Measurements from ENCODE around the gene TMPRSS4.

The TMPRSS4 gene

DNA sequence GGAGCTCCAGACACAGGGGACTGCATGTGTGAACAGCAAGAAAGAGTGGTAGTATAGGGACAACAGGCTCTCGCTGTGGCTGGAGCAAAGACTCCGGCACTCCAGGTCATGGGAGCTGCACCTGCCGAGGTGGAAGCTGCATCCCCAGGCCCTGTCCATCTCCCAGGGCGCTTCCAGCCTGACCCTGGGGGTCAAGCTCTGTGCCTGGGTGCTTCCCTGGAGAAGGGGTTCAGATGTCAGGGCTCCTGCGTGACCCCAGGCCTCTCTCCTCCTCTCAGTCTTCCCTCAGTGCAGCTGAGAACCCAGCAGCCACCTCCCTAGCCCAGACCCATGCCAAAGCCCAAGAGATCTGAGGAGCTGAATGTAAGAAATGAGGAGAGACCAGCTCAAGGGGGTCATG lies 3.4 kb downstream of the TMPRSS4 start:
- no peak for DNase-seq

DNA sequence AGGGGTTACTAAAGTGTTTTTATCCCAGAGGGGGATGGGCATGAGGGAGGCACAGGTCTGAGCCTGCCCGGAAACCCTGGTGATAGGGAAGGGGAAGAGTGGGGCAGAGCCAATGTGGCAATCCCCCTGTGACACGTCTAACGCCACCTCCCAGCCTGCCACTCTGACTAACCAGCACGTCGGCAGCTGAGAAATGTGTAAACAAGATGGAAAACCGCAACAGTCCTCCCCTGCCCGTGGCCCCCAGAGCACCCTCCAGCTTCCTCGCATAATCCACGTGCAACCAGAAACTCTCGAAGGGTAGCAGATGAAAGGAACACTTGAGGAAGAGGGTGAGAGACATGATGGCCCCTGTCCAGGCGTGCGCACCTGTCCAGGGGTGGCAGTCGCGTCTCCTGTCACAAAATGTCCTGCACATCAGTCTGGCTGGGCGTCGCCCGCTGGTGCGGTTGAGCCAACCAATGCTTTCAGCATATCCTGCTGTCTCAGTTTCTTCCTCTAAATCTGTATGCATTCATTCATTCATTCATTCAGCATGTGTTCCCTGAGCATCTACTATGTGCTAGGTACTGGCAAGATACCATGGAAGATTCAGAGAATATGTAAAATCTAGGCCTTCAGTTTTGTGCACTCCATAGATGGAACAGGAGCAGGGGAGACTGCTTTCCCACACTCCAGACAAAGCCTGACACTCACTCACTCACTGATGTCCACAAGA lies 4.5 kb downstream of the TMPRSS4 start:
- no peak for DNase-seq

DNA sequence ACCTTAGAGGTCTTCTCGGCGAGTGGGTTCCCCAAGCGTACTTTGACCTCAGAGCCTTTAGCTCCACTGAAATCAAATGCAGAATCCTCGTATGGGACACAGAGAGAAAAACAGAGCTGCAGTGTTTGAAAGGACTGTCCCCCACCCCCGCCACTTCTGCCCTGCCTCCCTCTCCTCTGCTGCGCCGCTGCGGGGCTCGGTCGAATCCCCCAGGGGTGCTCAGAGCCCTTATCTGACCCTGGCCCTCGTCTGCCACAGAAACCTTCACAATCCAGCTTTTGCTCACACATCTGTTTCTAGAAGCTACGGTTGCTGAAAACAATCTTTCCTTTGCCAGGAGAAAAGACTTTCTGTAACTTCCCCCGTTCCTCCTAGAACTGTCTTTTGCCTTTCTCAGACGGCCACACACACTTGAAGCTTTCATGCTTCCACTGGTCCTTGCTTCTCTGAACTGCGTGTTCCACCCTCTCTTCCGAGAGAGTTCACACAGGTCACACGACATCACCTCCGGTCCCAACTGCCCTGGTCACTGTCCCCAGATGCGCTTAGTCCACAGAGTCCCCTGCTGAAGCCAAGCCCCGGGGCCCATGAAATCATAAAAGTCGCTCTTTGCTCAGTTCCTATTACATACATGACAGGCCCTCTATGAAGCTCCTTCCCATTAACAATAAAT lies 6.1 kb downstream of the TMPRSS4 start:
- no peak for DNase-seq

GRCh38 chr11:118084247-118084646 lies 7.4 kb downstream of the TMPRSS4 start:
- no peak for DNase-seq

DNA sequence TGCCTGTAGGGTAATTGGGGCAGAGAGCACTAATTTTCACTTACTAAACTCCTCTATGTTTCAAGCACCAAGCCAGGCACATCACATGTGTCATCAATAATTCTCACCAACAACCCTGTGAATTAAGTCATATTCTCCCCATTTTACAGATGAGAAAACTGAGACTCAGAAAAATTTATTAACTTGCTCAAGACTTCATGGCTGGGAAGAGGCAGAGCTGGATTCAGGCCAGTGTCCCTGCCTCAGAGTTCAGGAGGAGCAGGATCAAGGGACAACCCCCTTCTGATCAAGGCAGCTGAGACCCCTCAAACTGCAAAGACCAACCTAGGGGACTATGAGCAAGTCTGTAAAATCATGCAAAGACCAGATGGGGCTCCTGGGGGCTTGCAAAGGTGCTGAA lies 7.8 kb downstream of the TMPRSS4 start:
- no peak for DNase-seq

DNA sequence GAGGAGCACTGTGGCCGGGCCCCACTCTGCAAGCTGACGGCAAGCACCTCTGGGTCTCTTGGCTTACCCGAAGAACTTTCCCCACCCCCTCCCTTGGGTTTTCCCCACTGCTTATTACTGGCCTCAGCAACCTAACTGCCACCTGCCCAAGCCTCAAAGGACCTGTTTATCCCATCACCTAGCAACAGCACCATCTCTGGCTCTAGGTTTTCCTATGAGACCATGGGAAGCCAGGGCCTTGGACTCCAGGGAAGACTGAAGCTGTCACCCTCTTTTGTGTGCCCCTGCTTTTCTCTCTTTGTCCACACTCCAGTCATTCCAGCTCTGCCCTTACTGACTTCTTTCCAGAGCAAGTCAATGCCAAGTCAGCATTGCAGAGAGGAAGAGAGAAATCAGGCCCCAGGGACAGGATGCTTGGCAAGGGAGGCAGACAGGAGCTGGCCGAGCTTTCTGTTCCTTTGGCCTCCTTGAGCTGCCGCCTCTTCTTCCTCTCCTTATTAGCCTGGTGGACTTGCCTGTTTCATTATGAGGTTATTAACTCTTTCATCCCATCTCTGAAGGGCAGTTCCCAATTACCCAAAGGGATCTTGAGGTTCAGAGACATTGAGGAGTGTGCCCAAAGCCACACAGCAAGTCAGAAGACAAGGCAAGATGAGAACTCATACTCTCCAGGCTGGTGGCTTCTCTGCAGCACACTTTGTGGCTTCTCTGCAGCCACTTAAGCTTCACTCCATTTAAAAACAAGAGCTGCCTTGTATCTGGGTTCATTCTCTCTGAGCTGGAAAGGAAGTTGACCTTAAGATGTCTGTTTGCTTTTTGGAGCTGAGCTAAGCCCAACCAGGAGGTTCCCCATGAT lies 10.3 kb downstream of the TMPRSS4 start, which contains the start of gene SMIM35:
TSS of gene SMIM35 (minus strand) at position 51 of the 856 bp plus-strand sequence. CDS start 206 bp downstream, outside the sequence.
- DNase-seq: no peak

GRCh38 chr11:118087931-118088330 lies 11.1 kb downstream of the TMPRSS4 start:
- no peak for DNase-seq

DNA sequence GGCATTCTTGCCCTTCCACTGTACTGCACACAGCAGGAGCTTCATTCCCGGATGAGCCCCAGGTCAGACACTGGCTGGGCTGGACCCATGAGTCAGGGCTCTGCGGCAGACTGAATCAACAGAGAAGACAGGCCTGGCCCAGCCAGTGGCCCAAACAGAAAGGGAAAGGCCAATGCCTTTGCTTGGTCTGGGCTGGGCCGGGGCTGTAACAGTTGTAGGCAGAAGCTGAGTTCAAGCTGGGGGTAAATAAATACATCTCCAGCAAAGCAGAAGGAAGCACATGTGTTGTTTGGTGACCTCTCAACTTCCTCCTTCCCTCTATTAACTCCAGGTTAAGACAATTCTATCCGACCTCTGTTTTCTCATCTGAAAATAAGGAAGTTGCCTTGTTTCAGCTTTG lies 11.7 kb downstream of the TMPRSS4 start:
- DNase-seq: no peak

DNA sequence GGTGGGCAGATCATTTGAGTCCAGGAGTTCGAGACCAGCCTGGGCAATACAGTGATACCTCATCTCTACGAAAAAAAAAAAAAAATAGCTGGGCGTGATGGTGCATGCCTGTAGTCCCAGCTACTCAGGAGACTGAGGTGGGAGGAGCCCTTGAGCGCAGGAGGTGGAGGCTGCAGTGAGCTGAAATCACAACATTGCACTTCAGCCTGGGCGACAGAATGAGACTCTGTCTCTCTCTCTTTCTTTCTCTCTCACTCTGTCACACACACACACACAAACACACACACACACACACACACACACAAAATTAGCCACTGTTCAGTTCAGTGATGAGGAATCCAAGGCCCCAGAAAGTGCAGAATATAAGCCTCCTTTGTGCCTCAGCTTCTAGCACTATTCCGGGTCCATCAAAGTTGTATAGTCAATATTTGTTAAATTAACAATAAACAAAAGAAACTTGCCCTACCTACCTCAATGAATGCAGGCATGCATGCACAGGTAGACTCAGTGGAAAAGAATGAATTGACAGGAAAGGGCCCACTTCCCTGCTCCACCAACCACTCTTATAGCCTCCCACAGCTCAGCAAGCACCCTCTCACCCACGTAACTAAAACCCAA lies 13.8 kb downstream of the TMPRSS4 start:
- DNase-seq: no peak

DNA sequence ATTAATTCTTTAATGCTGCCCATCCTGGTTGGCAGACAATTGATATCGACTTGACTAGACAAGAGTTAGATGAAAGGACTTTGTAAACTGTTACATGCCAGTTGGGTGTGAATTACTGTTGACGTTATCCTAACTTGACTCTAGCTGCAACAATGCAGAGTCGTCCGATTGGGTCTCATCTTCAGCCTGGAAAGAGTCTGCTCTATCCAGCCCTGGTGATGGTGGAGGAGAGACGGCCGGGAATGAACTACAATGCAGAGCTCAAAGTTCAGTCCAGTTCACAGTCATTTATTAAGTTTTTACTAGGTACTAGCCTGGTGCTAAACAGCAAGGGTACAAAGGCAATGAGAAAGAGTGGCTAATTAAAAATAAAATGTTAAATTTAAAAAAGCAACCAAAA lies 14.8 kb downstream of the TMPRSS4 start:
- DNase-seq: no peak

DNA sequence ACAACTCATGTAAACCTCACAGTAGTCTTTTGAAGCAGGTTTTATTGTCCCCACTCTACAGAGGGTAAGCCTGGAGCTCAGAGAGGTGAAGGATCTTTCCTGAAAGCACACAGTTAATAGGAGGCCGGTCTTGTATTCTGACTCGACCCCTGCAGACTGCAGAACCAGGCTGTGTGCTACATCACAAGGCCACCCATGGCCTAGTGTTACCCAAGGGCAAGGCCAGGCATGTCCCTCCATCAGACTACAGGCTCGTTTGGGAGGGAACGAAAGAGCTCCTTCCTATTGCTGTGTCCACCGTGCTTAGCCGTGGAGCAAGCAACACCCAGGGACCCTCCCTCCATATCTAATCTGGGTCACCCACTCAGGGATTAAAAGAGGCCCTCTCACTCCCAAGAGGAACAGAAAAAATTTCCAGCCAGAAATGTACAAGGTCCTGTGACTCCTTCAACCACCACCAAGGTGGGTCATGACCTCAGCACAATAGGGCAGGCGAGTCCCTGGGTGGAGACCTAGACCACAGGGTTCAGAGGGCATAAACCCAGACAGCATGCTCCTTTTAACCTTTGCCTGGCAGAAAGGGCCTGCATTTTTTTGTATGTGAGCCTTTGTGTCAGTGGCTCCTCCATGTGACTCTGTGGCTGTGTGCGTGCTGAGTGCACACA lies 16.2 kb downstream of the TMPRSS4 start:
- no peak for DNase-seq

DNA sequence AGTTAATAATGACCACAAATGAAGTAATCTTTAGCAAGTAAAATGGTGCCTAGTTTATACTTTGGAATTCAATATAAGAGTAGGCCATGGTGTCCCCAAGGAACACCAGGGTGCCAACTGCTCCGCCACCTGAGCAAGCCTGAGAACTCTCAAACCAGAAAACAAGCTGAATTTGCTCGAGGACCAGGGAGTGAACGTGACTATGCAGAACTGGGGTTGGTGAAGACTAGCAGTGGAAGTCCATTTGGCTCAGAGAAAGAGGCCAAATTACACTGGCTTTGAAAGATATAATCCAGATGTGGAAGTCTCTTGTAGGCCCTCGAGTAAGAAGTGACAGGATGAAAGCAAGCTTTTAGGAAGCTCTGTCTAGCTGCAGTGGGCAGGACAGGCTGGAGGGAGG lies 18.6 kb downstream of the TMPRSS4 start:
- no peak for DNase-seq

DNA sequence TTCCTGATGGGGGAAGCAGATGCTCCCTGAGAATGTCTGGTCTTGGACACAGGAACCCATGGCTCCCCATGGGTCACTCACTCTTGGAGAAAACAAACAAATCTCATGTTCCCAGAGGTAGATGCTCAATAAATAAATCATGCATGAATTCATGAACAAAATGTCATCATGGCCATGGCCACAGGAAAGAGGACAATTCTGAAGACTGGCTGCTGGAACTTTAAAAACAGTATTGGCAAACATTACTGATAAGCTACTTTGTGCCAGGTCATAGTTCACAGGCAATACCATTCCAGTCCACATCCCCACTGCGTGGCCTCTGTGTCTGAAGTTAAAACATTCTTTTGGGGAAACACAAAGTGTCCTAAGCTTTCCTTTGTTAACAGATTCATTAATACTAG lies 19.1 kb downstream of the TMPRSS4 start:
- DNase-seq: no peak

GRCh38 chr11:118098996-118099837 lies 22.3 kb downstream of the TMPRSS4 start:
- DNase-seq: no peak

- no peak for DNase-seq
Observed at GRCh38 chr11:118099838-118100556, 23.1 kb downstream of the TMPRSS4 start.

DNA sequence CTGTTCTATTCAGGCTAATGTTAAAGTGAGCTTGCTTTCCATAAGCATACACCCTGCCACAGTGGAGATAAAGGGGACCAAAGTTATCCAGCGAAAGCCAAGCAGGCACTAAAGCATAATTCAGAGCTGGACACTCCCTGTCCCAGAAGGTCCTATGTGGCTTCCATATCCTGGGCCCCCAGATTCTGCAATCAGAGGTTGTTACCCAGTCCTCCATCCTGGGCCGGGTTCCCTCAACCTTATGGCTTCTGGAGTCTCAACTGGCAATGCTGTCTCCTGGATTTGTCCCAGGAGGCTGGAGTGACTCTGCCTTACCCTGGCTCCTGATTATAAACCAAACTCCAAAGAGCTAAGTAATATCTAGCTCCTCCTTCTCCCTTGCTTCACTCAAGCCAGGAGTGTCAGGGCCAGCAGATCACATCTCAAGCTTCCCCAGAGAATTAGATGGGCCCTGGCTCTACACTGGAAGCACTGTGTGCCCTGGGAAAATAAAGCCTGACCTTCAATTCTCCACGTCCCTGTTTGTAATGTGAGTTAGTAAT lies 23.9 kb downstream of the TMPRSS4 start:
- DNase-seq: no peak

DNA sequence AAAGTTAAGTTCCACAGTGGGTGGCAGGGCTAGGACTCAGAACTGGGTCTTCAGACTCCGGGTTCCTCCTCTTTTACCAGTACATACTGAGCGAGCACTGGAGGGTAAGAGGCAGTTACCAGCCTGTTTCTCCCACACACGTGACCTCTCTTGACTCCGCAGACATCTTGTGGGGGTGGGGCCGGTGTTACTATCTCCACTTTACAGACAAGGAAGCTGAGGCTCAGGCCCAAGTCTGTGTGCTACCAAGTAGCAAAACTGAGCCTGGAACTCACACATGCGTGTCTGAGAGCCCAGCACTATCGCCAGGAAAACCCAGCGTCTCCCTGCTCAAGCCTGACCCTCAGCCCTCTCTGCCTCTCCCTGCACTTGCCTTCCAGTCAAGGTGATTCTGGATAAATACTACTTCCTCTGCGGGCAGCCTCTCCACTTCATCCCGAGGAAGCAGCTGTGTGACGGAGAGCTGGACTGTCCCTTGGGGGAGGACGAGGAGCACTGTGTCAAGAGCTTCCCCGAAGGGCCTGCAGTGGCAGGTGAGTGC lies 25.9 kb downstream of the TMPRSS4 start:
- no peak for DNase-seq

- no peak for DNase-seq
Observed at GRCh38 chr11:118104491-118104890, 27.6 kb downstream of the TMPRSS4 start.

DNA sequence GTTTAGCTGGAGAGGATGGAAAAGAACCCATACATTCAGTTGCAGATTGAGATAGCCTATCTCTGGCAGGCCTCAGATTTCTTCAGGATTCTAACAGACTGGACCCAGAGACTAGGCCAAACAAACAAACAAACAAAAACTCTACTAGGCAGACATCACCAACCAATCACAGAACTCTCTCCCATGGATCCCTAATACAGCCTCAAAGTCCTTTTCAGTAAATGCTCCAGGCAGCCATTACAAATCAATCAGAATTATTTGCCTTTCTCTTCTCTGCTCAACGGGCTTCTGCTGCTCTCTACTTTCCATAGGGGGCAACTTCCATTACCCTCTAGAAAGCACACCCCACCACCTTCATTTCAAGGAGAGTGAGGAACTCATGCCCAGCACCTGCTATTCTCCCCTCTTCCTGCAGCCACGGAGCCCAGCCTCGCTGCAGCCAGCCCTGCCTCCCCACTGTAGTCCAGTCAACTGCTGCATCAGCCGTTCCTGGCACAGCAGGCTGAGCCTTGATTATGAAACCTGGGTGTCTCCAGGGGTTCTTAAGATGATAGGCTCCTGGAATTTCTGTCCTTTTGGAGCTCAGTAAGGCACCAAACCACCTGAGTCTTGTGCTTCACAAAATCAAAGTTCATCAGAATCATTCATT lies 28.9 kb downstream of the TMPRSS4 start:
- no peak for DNase-seq

DNA sequence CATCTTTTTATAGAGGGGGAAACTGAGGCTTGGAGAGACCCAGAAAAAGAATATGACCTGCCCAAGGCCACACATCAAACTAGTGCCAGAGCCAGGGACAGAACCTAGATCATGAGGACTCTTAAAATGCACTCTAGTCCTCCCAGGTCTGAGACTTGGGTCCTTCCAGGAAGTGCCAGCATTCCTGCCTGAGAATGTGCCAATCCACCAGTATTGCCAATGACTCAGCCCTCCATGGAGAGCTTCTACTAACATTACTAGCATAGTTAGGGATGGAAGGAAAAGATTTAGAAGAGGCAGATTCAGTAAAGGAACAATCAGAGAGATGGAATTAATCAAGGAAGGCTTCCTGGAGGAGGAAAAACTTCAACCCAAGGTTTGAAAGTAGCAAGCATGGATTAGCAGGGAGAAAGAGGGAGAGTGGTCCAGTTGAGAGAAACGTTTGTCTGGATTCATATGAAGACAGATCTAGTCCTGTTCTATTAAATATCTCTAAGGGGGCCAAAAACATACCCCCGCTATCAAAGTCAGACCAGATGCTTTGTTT lies 30.0 kb downstream of the TMPRSS4 start:
- DNase-seq: no peak

Data from NK-92 treated with Interleukin-12 subunit alpha and Interleukin-12 subunit beta, amount 100 ng/mL, for 24 hours (cell line).